GM12874 (cell line): ENCODE data around the gene CYP4F12.
A peak's percentile ranks its signal among the peaks of the same experiment; 100 is the strongest.

Experiments used
- TF ChIP-seq, protein P1 (sequence below): IDR thresholded peaks from 2 replicates; pipeline ENCODE4 v1.5.1; 2011; ENCODE audit warnings: low read depth, mild to moderate bottlenecking, control low read depth, low read length, moderate library complexity; ENCODE audit not compliant: insufficient read depth

CYP4F12 gene

DNA sequence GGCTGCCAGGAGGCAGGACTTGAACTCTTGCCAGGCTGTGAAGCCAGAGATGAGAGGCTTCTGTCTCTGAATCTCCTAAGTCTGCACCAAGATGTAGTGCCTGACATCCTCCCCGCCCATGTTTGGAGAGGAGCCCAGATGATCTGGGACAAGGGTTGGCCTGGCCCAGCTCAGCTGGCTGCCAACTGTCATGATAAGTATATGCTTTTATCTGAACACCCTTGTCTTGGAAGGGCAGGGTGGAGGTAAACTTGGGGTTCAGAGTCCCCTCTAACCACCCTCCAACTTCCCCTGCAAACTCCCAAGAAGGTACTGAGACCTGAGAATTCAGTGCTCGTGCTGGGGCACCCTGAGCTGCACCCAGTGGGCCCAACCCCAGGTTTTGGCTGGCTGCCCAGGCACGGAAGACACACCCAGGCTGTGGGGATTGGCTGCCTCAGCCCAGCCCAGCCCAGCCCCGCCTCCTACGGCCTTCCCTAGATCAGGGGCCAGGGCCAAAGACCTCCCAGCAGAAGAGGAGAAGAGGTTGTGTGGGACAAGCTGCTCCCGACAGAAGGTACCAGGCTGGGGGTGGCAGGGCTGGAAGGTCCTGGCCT is at the start of gene CYP4F12:
Gene CYP4F12 (plus strand): TSS at position 508 of the 596 bp plus-strand sequence. CDS start 443 bp downstream, outside the sequence.
- TF ChIP-seq, protein P1, sequence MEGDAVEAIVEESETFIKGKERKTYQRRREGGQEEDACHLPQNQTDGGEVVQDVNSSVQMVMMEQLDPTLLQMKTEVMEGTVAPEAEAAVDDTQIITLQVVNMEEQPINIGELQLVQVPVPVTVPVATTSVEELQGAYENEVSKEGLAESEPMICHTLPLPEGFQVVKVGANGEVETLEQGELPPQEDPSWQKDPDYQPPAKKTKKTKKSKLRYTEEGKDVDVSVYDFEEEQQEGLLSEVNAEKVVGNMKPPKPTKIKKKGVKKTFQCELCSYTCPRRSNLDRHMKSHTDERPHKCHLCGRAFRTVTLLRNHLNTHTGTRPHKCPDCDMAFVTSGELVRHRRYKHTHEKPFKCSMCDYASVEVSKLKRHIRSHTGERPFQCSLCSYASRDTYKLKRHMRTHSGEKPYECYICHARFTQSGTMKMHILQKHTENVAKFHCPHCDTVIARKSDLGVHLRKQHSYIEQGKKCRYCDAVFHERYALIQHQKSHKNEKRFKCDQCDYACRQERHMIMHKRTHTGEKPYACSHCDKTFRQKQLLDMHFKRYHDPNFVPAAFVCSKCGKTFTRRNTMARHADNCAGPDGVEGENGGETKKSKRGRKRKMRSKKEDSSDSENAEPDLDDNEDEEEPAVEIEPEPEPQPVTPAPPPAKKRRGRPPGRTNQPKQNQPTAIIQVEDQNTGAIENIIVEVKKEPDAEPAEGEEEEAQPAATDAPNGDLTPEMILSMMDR: no peak

DNA sequence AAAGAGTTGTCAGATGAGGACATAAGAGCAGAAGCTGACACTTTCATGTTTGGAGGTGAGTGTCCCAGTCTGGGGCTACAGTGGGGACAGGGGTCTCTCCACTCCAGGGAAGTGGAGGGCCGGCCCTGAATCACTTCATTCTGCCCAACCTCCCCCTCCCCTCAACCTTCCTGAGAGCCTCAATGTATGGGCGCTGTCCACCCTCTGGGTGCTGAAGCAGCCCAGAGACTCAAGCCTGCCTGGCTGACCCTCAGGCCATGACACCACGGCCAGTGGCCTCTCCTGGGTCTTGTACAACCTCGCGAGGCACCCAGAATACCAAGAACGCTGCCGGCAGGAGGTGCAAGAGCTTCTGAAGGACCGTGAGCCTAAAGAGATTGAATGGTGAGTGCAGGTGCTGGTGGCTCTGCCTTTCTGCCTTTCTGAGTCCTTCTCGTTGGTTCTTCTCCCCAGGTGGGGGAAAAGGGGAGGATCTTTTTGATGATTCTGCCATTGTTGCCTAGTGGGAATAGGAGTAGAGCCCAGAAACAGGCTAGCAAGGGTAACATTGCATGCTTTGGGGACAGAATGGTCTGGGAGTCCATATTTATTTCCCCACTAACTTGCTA is 49.1 kb upstream of the CYP4F12 start:
- TF ChIP-seq, protein P1: no peak

GRCh38 chr19:15628236-15629002 is 44.5 kb upstream of the CYP4F12 start:
- TF ChIP-seq, protein P1: no peak

DNA sequence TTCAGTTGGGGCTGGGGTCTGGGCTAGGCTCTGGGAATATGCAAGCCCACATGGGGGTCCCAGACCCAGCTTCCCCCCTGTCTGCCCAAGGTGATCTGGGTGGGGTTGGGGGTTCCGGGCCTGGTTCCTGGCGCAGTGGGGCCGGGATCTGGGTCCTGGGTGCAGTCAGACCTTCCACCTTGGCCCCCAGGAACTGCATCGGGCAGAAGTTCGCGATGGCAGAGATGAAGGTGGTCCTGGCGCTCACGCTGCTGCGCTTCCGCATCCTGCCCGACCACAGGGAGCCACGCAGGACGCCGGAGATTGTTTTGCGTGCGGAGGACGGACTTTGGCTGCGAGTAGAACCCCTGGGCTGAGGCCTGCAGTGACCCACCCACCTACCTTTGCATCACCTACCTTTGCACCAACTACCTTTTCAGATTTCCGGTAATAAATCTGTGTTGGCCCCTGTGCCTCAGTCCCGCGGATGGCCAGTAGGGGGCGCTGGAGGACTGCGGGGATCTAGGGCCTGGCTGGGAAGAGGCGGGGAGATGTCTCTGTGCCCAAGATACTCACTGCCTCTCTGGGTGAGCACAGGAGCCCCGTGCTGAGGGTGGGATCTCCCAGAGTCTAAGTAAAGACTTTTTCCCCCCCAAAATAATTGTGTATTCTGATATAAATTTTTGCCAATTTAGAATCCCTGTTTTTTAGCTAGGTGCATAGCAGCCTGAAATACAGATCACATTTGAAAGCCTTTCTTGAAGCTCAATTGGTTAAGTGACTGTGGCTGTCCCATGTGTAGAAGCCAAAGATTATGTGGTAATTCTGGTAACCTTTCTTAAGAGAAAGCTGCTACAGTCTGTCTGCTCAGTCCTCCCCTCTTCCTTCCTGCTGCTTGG is 43.6 kb upstream of the CYP4F12 start:
- TF ChIP-seq, protein P1: peak; percentile 82

DNA sequence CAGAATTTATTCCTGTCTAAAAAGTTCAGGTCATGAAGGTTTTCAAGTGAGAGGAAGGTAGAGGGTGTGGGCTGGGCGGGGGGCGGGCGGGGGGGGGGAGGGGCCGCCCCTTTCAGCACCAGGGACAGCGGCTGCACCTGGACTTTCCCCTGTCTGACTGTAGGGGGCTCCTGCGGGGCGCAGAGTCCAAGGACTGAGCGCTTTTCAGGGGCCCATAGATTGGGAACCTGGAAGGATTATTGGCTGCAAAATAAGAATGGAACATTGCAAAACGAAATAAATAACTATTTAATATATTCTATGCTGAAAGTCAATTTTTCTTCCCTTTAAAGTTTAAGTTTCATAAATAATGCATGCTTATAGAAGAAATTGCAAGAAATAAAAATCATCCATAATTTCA is 41.1 kb upstream of the CYP4F12 start:
- TF ChIP-seq, protein P1: peak; percentile 36; the same call in 1 of the 2 replicates

GRCh38 chr19:15633082-15633835 is 39.6 kb upstream of the CYP4F12 start:
- TF ChIP-seq, protein P1: no peak
